GM23248 (cell line): ENCODE results near the gene NSD1. TPM values are rescaled to one million over a fixed set of nuclear protein-coding genes. Genes with fewer than 3 reads are reported as not detected.

Experiments used
- DNase-seq: peaks from one replicate; pipeline ENCODE4 v3.0.0-alpha.2; 2015
- H2AFZ ChIP-seq: fragments of 200-600 bp; sonication (generic); 2 replicates; pipeline ENCODE4 v1.6.1; 2016; ENCODE audit warnings: antibody characterized with exemption
- H3F3A ChIP-seq: fragments of 200-600 bp; sonication (generic); 2 replicates; pipeline ENCODE4 v1.6.1; 2016; ENCODE audit warnings: mild to moderate bottlenecking, antibody characterized with exemption, mixed run types; ENCODE audit not compliant: insufficient read depth
- H3K27ac ChIP-seq: fragments of 200-600 bp; sonication (generic); 2 replicates; pipeline ENCODE4 v1.5.1; 2016; ENCODE audit warnings: mild to moderate bottlenecking
- H3K27me3 ChIP-seq: fragments of 200-600 bp; sonication (generic); replicated peaks from 2 replicates; pipeline ENCODE4 v1.6.1; 2016; ENCODE audit warnings: mild to moderate bottlenecking; ENCODE audit not compliant: insufficient read depth
- H3K36me3 ChIP-seq: fragments of 200-600 bp; sonication (generic); 2 replicates; pipeline ENCODE4 v1.6.1; 2016; ENCODE audit warnings: low read depth, mild to moderate bottlenecking
- H3K4me1 ChIP-seq: fragments of 200-600 bp; sonication (generic); 2 replicates; pipeline ENCODE4 v1.6.1; 2016; ENCODE audit warnings: mild to moderate bottlenecking; ENCODE audit not compliant: insufficient read depth
- H3K4me2 ChIP-seq: fragments of 200-600 bp; sonication (generic); one replicate; pipeline ENCODE4 v1.6.1; 2016; ENCODE audit warnings: mild to moderate bottlenecking; ENCODE audit not compliant: unreplicated experiment
- H3K4me3 ChIP-seq: fragments of 200-600 bp; sonication (generic); 2 replicates; pipeline ENCODE4 v1.5.1; 2016; ENCODE audit warnings: mild to moderate bottlenecking
- H3K79me2 ChIP-seq: fragments of 200-600 bp; sonication (generic); 2 replicates; pipeline ENCODE4 v1.6.1; 2016; ENCODE audit warnings: mild to moderate bottlenecking; ENCODE audit not compliant: insufficient read depth
- H3K9ac ChIP-seq: fragments of 200-600 bp; sonication (generic); 2 replicates; pipeline ENCODE4 v1.6.1; 2016; ENCODE audit warnings: mild to moderate bottlenecking
- H3K9me2 ChIP-seq: fragments of 200-600 bp; sonication (generic); 2 replicates; pipeline ENCODE4 v1.6.1; 2016; ENCODE audit warnings: mixed run types, mild to moderate bottlenecking, moderate library complexity; ENCODE audit not compliant: insufficient read depth
- H3K9me3 ChIP-seq: fragments of 200-600 bp; sonication (generic); one replicate; pipeline ENCODE4 v1.6.1; 2017; ENCODE audit warnings: low read depth
- H4K20me1 ChIP-seq: fragments of 200-600 bp; sonication (generic); 2 replicates; pipeline ENCODE4 v1.6.0; 2016; ENCODE audit not compliant: insufficient read depth
- EZH2 ChIP-seq: fragments of 200-600 bp; sonication (generic); IDR thresholded peaks from 2 replicates; pipeline ENCODE4 v1.6.1; 2018; ENCODE audit warnings: antibody characterized with exemption, mild to moderate bottlenecking; ENCODE audit not compliant: insufficient read depth, poor library complexity, severe bottlenecking
- EZH2phosphoT487 ChIP-seq: fragments of 200-600 bp; sonication (generic); IDR thresholded peaks from 2 replicates; pipeline ENCODE4 v1.6.1; 2018; ENCODE audit warnings: antibody characterized with exemption, moderate library complexity, mild to moderate bottlenecking, low read depth; ENCODE audit not compliant: insufficient read depth
- WGBS, 2 experiments: methylation state at CpG; one replicate each; pipeline ENCODE4 v1.1.6; 2015 to 2017; ENCODE audit warnings: low lambda C conversion rate in 2 of 2, low coverage in 1 of 2; ENCODE audit errors: missing lambda C conversion rate in 2 of 2; 5-methylcytosine and 5-hydroxymethylcytosine counted together
- in situ Hi-C: fragments of 300-500 bp; cut with MboI; formaldehyde crosslinking; loops from 2 replicates; pipeline ENCODE4 v1.15.0; 2020
- polyA plus RNA-seq: library from polyadenylated mRNA; unstranded; fragments of >200 nt; fragmentation: Nextera tagmentation; extraction: Ambion mirVana; gene quantifications from 2 replicates; pipeline ENCODE4 v1.2.1, GENCODE V29; 2016
- total RNA-seq: library from RNA; depleted of rRNA; stranded (reverse); fragments of >200 nt; shearing (Covaris generic); gene quantifications from 2 replicates; pipeline ENCODE4 v1.2.3, GENCODE V29; 2014

Gene NSD1
- total and polyA plus RNA-seq, 2 experiments from 2014 or later, result 25.9 to 31.9 TPM

GRCh38 chr5:177162379-177162778 is 28.8 kb downstream of the NSD1 start:
- H3K36me3 ChIP-seq, result 0 out of 2 replicates have a peak, but pooled peaks cover 8% of the 10 kb centered on the region
- no peak overlapping the region for H3K4me2 ChIP-seq
- peaks cover 99% of the 10 kb centered on the region for H3K79me2 ChIP-seq
- 96 to 100% methylated on average over 6 of the region's 6 CpGs for WGBS, 2 experiments
- no peak overlapping the region for H2AFZ ChIP-seq
- TF ChIP-seq EZH2phosphoT487 (no peak), EZH2 (no peak)
- in situ Hi-C loops, result no loop called here
- no peaks in the 10 kb centered on the region for H3K9me2 ChIP-seq
- no peaks in the 10 kb centered on the region for H4K20me1 ChIP-seq
- H3K27me3 ChIP-seq, result no peaks in the 10 kb centered on the region
- no peak overlapping the region for H3K9ac ChIP-seq
- DNase-seq, result peak; percentile 4
- H3F3A ChIP-seq, result no peaks in the 10 kb centered on the region
- H3K27ac ChIP-seq, result no peak overlapping the region
- H3K4me1 ChIP-seq, result no peaks in the 10 kb centered on the region
- no peak overlapping the region for H3K4me3 ChIP-seq
- H3K9me3 ChIP-seq, result no peaks in the 10 kb centered on the region

- Histone ChIP-seq H3K4me3 (no peak overlapping the region), H3K9me3 (no peaks in the 10 kb centered on the region), H3K9ac (no peak overlapping the region), H4K20me1 (no peaks in the 10 kb centered on the region), H3K27me3 (no peaks in the 10 kb centered on the region), H3K4me2 (no peak overlapping the region), H3F3A (no peaks in the 10 kb centered on the region), H3K79me2 (peaks cover 99% of the 10 kb centered on the region), H2AFZ (no peak overlapping the region), H3K36me3 (0 out of 2 replicates have a peak, but pooled peaks cover 8% of the 10 kb centered on the region), H3K9me2 (no peaks in the 10 kb centered on the region), H3K27ac (no peak overlapping the region), H3K4me1 (no peaks in the 10 kb centered on the region)
- DNase-seq, result no peak
- 98 to 100% methylated on average over 2 of the region's 2 CpGs for WGBS, 2 experiments
- in situ Hi-C loops, result no loop called here
- TF ChIP-seq EZH2phosphoT487, result no peak
- TF ChIP-seq EZH2, result no peak
Measured at GRCh38 chr5:177163500-177163899, 29.9 kb downstream of the NSD1 start.

- H3K4me3 ChIP-seq, result no peak overlapping the region
- DNase-seq, result no peak
- H3K36me3 ChIP-seq, result peaks cover 11% of the 10 kb centered on the region
Measured at GRCh38 chr5:177169271-177169670, 35.7 kb downstream of the NSD1 start.

GRCh38 chr5:177171961-177172360 is 38.4 kb downstream of the NSD1 start:
- no peaks in the 10 kb centered on the region for H3K9me3 ChIP-seq
- no peak overlapping the region for H3K9ac ChIP-seq
- H4K20me1 ChIP-seq, result peaks cover 4% of the 10 kb centered on the region; the same call in 1 of the 2 replicates
- H3F3A ChIP-seq, result 0 out of 2 replicates have a peak, but pooled peaks cover 4% of the 10 kb centered on the region
- H3K27me3 ChIP-seq, result no peaks in the 10 kb centered on the region
- no peaks in the 10 kb centered on the region for H3K9me2 ChIP-seq
- no peak overlapping the region for H3K4me2 ChIP-seq
- H3K27ac ChIP-seq, result no peak overlapping the region
- TF ChIP-seq EZH2, result no peak
- TF ChIP-seq EZH2phosphoT487, result no peak
- peaks cover 100% of the 10 kb centered on the region for H3K79me2 ChIP-seq
- no peaks in the 10 kb centered on the region for H3K4me1 ChIP-seq
- DNase-seq, result no peak
- H3K36me3 ChIP-seq, result peaks cover 8% of the 10 kb centered on the region
- H3K4me3 ChIP-seq, result no peak overlapping the region
- H2AFZ ChIP-seq, result no peak overlapping the region
- in situ Hi-C loops, result no loop called here
- WGBS, 2 experiments, result 80 to 87% methylated on average over 2 of the region's 2 CpGs

More at GRCh38 chr5:177169271-177169670, 35.7 kb downstream of the NSD1 start:
- Histone ChIP-seq H3K9me2 (no peaks in the 10 kb centered on the region), H3K27ac (no peak overlapping the region), H2AFZ (no peak overlapping the region), H3F3A (0 out of 2 replicates have a peak, but pooled peaks cover 4% of the 10 kb centered on the region), H3K9ac (no peak overlapping the region), H3K27me3 (no peaks in the 10 kb centered on the region), H3K79me2 (peaks cover 100% of the 10 kb centered on the region), H3K4me1 (no peaks in the 10 kb centered on the region), H4K20me1 (no peaks in the 10 kb centered on the region), H3K9me3 (no peaks in the 10 kb centered on the region), H3K4me2 (no peak overlapping the region)
- WGBS, 2 experiments, result 95 to 97% methylated on average over 15 of the region's 15 CpGs
- TF ChIP-seq EZH2 (no peak), EZH2phosphoT487 (no peak)
- in situ Hi-C loops, result no loop called here
